NCI-H1417 treated with DMSO at 0.1 percent for 48 hours (cell line): ENCODE measurements around the gene MAGED2.
"Not testable (repeated sequence)": the region's sequence is repeated elsewhere in the genome, so short reads cannot be mapped to it uniquely, and the experiment has no call there.

Experiments used
- DNase-seq: peaks from one replicate; lab custom pipeline; 2025; lab: John Stamatoyannopoulos, UW

The MAGED2 gene

GRCh38 chrX:54807524-54808108, at the start of gene MAGED2:
Gene MAGED2 (plus strand): TSS chrX:54807745. CDS start chrX:54809332, 1,587 bp downstream.
- no peak for DNase-seq

- no peak for DNase-seq
These were observed 49.2 kb upstream of the MAGED2 start for GRCh38 chrX:54758114-54759055.

GRCh38 chrX:54774391-54775094, 33.0 kb upstream of the MAGED2 start:
- not testable (repeated sequence) for DNase-seq

DNA sequence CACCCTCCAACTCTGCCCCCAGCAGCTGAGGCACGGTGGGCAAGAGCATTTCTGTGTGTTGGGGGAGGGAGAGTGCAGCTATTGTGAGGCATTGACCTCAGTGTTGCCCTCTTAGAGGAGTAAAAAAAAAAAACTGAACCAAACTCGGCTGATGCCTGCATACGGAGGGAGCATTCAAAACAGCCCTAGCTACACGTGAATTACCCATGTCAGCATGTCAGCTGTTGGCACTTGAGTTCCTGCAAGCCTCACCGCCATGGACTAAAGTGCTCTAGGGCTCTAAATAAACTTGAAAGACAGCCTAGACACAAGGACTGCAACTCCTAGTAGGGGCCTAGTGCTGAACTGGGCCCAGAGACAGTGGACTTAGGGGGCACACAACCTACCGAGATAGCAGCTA, 31.5 kb upstream of the MAGED2 start:
- DNase-seq: no peak

- no peak for DNase-seq
These were observed 30.4 kb upstream of the MAGED2 start for GRCh38 chrX:54776987-54777672.

DNA sequence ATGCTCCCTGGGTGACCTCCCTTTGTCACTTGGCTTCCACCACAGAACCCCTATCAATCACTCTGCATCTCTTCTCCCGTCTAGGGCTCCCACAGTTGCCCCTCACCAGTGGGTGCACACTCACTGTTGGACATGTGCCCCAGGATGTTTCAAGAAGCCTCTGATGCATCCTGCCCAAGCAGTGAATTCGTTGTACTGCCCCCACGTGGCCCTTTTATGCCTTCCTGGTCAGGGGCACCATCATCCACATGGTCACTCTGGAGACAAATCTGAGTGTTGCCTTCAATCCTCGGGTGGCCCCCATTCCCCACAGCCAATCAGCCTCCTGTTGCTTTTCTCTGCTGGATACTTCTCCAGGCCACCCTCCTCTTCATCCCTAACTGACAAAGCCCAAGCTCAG, 21.6 kb upstream of the MAGED2 start:
- DNase-seq: no peak

- DNase-seq: no peak
These were observed 20.6 kb upstream of the MAGED2 start for GRCh38 chrX:54786967-54787366.

DNA sequence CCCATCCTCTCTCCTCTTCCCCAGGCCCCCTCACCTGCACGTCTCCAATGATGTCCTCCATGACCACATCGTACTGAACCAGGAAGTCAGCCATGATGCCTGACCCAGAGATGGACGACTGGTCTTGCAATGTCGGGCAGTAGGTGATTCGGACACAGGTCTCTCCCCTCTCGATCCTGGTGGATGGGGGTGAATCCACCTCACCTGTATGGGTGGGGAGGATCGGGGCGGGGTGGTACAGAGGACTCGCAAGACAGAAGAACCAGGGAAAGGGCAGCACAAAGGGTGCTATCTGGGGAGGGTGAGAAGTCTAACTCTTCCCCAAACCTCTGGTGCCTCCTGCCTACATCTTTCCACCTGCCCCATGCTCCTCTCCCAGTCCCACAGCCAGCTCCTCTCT, 19.1 kb upstream of the MAGED2 start:
- no peak for DNase-seq

GRCh38 chrX:54789405-54789804, 18.1 kb upstream of the MAGED2 start:
- not testable (repeated sequence) for DNase-seq

GRCh38 chrX:54794028-54794427, 13.5 kb upstream of the MAGED2 start:
- DNase-seq: no peak

DNA sequence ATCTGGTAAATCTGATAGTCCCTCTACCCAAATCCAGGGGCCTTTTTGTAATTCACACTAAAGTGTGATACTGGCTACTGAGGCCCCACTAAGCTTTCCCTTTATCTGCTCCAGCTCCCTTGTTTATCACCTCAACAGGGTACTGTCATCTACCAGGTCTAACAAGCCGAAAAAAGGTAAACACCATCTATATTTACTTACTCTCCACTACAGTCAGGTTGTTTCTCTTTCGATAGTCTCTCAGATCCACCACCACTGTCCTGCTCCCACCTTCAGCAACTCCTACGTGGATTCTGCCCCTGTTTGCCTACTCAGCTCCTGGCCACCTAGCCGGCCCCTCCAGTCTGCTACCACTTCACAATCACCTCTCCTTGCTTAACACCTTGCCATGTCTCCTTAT, 12.8 kb upstream of the MAGED2 start:
- no peak for DNase-seq

- DNase-seq: no peak
These were observed 9.4 kb upstream of the MAGED2 start, which contains the start of gene ITIH6 for GRCh38 chrX:54798137-54798536. Gene ITIH6 (minus strand): TSS chrX:54798255. CDS start chrX:54798210, 45 bp downstream.

DNA sequence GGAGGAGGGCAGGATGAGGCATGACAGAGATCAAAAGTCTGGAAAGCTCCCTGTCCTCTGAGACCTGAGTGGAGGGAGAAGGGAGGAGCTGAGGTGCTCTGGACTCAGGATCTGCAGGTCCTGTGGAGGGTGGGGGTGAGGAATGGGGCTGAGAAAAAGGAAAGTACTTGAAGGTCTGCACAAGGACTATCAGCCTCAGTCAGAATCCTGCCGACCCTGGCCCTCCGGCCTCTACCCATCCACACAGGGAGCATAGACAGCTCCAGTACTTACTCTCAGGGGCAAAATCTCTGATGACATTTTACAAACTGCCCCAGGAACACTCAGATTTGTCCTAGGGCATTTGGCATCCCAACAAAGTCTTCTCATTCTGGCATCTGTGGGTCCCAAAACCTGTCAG, 8.5 kb upstream of the MAGED2 start:
- DNase-seq: no peak

DNA sequence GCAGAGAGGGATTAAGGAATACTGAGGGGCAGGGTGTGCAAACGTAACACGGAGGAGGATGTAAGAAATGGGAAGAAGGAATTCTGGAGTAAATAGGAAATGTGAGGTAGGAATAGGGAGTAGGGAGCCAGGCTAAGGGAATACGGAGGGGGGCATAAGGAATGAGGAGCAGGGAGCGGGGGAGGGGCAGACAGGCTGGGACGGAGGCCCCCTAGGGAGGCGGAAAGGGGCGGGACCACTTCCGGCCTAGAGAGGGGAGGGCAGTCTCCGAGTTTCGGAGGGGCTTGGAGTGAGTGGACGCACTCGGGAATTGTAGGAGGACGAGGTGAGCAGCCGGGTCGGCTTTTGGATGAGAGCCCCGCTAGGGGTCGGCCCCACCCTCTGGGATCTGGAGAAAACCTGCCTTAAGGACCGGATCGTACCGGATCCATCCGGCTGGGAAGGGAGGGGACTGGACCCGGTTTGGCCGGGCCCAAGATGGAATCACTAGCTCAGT, 612 bp downstream of the MAGED2 start:
- DNase-seq: no peak

DNA sequence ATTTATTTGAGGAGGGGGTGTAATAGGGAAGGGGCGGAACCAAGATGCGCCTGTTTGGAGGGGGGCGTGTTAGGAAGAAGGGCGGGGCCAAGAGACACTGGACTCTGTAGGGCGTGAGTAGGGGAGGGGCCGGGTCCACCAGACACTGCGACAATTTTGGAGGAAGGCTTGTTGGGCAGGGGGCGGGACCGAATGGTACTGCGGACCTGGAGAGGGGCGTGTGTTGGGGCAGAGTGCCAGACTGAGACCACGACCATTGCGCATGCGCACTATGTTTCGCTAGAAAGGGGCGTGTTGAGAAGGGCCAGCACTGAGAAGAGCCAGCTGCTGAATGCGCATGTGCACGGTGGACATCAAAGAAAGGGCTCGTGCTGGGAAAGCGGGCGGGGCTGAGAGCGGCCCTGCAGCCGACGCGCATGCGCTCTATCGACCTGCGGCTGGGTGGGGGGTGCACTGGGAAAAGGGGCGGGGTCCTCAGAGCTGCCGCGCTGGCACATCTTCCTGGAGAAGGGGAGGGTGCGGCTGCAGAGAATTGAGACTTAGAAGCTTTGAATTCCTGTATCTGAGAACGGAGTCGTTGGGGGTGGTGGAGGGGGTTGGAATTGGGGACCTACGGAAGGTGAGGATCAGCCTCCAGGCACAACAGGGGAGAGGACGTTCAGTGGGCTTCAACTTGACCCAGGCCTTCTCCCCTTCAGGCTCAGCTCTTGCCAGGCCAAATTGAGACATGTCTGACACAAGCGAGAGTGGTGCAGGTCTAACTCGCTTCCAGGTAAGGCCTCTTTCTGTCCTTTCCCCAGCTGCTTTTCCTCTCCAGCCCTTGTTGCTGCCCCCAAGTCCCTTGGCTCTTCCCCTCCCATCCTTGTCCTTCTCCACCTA, 1.3 kb downstream of the MAGED2 start:
- peak; percentile 62 for DNase-seq

GRCh38 chrX:54810532-54810931, 3.0 kb downstream of the MAGED2 start:
- DNase-seq: no peak

DNA sequence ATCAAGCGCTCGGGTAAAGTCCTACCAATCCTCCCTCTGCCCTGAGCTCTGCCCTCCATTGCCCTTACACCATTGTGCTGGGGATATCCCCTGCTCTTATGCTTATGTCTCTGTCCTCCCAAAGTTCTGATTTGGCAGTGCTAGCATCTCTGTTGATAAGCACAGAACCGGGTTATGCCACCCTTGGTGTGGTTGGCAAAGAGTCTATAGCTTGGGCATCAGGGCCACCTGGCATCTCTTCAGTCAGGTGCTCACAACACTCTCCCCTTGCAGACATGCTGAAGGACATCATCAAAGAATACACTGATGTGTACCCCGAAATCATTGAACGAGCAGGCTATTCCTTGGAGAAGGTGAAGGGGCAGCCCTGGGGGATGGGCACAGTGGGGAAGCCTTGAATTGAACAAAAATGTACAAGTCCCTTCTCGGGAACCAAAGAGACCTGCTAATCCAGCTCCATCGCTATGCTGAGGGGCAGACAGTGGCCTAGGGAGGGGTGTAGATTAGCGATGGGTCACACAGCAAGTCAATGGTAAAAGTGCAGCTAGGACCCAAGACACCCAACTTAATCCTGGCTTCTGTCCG, 3.8 kb downstream of the MAGED2 start:
- no peak for DNase-seq

- DNase-seq: no peak
These were observed 4.8 kb downstream of the MAGED2 start for GRCh38 chrX:54812306-54812705.

DNA sequence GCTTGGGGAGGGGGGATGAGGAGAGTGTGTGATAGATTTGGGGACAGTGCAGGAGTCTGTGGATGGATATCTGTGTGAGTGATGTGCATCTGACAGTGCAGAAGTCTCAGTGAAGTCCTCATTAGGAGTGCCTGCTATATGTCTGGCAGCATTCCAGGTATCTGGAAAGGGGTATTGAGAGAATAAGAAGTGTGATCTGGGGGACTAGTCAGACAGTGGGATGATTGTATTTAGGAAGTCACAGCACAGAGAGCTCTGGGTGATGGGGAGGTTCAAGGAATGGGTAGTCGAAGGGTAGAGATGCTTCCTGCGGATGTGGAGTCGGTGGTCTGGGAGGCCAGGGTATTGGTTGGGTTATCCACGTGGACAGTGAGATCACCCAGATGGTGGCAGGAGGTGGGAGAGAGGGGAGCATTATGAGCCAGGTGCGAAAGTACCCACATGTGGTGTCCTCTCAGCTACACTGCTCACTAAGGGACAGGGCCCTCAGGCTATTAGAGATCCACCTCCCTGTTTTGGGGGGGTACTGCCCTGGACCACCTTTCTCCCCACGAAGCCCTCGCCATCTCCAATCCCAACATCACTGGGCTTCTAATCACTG, 9.8 kb downstream of the MAGED2 start:
- no peak for DNase-seq

- DNase-seq: no peak
These were observed 10.7 kb downstream of the MAGED2 start for GRCh38 chrX:54818221-54818620.
